Endothelial cell of umbilical vein (primary cell): ENCODE results near the gene CLNS1A.

Experiments used
- CTCF ChIP-seq, 2 donors: IDR thresholded peaks; 1 replicate in 1 of 2; 2 replicates in 1 of 2; pipeline ENCODE4 v1.5.1; 2011; ENCODE audit warnings: low read length in 2 of 2, mild to moderate bottlenecking in 2 of 2, moderate library complexity in 2 of 2, control low read depth in 1 of 2, inconsistent platforms in 1 of 2, low read depth in 1 of 2; ENCODE audit not compliant: insufficient read depth in 1 of 2; ENCODE audit errors: extremely low read depth in 1 of 2
- MYC ChIP-seq: IDR thresholded peaks from one replicate; pipeline ENCODE4 v1.6.1; 2011; ENCODE audit warnings: mild to moderate bottlenecking, low read depth, low read length
- POLR2A ChIP-seq: IDR thresholded peaks from 2 replicates; pipeline ENCODE4 v1.6.1; 2012; ENCODE audit warnings: low read depth, mild to moderate bottlenecking, control low read depth, low read length

GRCh38 chr11:77609234-77609633 is 28.4 kb downstream of the CLNS1A start:
- no peak for TF ChIP-seq CTCF (IDR thresholded peaks at IDR 0.05; ENCODE audit: extremely low read depth in 1 of 2, insufficient read depth in 1 of 2, low read depth in 1 of 2, low read length in 2 of 2)
- TF ChIP-seq MYC, result no peak
- TF ChIP-seq POLR2A, result no peak
